Keratinocyte (primary cell): ENCODE results near the gene FBXL17. TPM values are rescaled to one million over a fixed set of nuclear protein-coding genes. Genes with fewer than 3 reads are reported as not detected.

Experiments used
- DNase-seq: peaks from one replicate; pipeline ENCODE4 v3.0.0-alpha.2; 2011; ENCODE audit warnings: low read depth, missing footprints, low spot score
- FAIRE-seq: peaks from 2 replicates; lab custom pipeline; 2011; peaks lifted over from hg19 to GRCh38; lab: Jason Lieb, UNC
- H2AFZ ChIP-seq: 2 replicates; pipeline ENCODE4 v1.6.0; 2012; ENCODE audit warnings: low read length, control low read depth, inconsistent platforms; ENCODE audit not compliant: control insufficient read depth
- H3K27ac ChIP-seq: 2 replicates; pipeline ENCODE4 v1.5.1; 2011; ENCODE audit warnings: low read length; ENCODE audit not compliant: control insufficient read depth, insufficient read depth
- H3K27me3 ChIP-seq: 3 replicates; pipeline ENCODE4 v1.6.0; 2011; ENCODE audit warnings: low read length; ENCODE audit not compliant: control insufficient read depth, insufficient read depth; ENCODE audit errors: extremely low read depth
- H3K36me3 ChIP-seq, 2 experiments: 2 replicates in 1 of 2; 3 replicates in 1 of 2; pipeline ENCODE4 v1.5.1; 2011; ENCODE audit warnings: low read length in 2 of 2, mild to moderate bottlenecking in 1 of 2; ENCODE audit not compliant: control insufficient read depth in 2 of 2, insufficient read depth in 2 of 2; ENCODE audit errors: extremely low read depth in 1 of 2
- H3K4me1 ChIP-seq: 3 replicates; pipeline ENCODE4 v1.5.1; 2011; ENCODE audit warnings: low read length; ENCODE audit not compliant: control insufficient read depth, insufficient read depth; ENCODE audit errors: extremely low read depth
- H3K4me2 ChIP-seq: 3 replicates; pipeline ENCODE4 v1.6.0; 2011; ENCODE audit warnings: low read depth, low read length; ENCODE audit not compliant: control insufficient read depth, insufficient read depth; ENCODE audit errors: extremely low read depth
- H3K4me3 ChIP-seq, 3 experiments: fragments of 200-600 bp in 1 of 3; sonication (generic) in 1 of 3; 2 replicates in 2 of 3; 3 replicates in 1 of 3; pipeline ENCODE4 v1.5.1; 2011 to 2016; ENCODE audit warnings: low read length in 3 of 3, mild to moderate bottlenecking in 3 of 3, control low read depth in 2 of 3, inconsistent platforms in 1 of 3, low read depth in 1 of 3, mixed read lengths in 1 of 3, mixed run types in 1 of 3, moderate library complexity in 1 of 3; ENCODE audit not compliant: control insufficient read depth in 2 of 3, insufficient read depth in 2 of 3; ENCODE audit errors: extremely low read depth in 1 of 3
- H3K79me2 ChIP-seq: 2 replicates; pipeline ENCODE4 v1.6.0; 2012; ENCODE audit warnings: low read length; ENCODE audit not compliant: control insufficient read depth, insufficient read depth
- H3K9ac ChIP-seq: 3 replicates; pipeline ENCODE4 v1.6.0; 2011; ENCODE audit warnings: low read length; ENCODE audit not compliant: control insufficient read depth, insufficient read depth; ENCODE audit errors: extremely low read depth
- H3K9me1 ChIP-seq: 3 replicates; pipeline ENCODE4 v1.6.0; 2011; ENCODE audit warnings: low read length; ENCODE audit not compliant: control insufficient read depth, insufficient read depth; ENCODE audit errors: extremely low read depth
- H3K9me3 ChIP-seq: 2 replicates; pipeline ENCODE4 v1.5.1; 2012; ENCODE audit warnings: low read depth, low read length; ENCODE audit not compliant: control insufficient read depth
- H4K20me1 ChIP-seq: 3 replicates; pipeline ENCODE4 v1.6.0; 2011; ENCODE audit warnings: low read length; ENCODE audit not compliant: control insufficient read depth, insufficient read depth; ENCODE audit errors: extremely low read depth
- CTCF ChIP-seq, 3 experiments: IDR thresholded peaks in 1 of 3; conservative IDR thresholded peaks in 1 of 3; optimal IDR thresholded peaks in 1 of 3; 2 replicates in 2 of 3; 3 replicates in 1 of 3; pipeline versions ENCODE3 to v1.5.1; 2011; ENCODE audit warnings: low read length in 3 of 3, mild to moderate bottlenecking in 3 of 3, moderate library complexity in 2 of 3, control low read depth in 1 of 3, inconsistent platforms in 1 of 3; ENCODE audit not compliant: insufficient read depth in 2 of 3; ENCODE audit errors: extremely low read depth in 1 of 3
- EZH2 ChIP-seq: IDR thresholded peaks from one replicate; pipeline ENCODE4 v1.6.1; 2012; ENCODE audit warnings: inconsistent platforms, mild to moderate bottlenecking, low read length, moderate library complexity
- dilution Hi-C: fragments of 300-500 bp; cut with MboI; formaldehyde crosslinking; loops from one replicate; pipeline ENCODE4 v1.7.0; 2020; ENCODE audit warnings: low sequenced_read_pairs; ENCODE audit not compliant: extremely low pct_ligation_motif_present
- polyA plus RNA-seq, 5 experiments: library from polyadenylated mRNA; depleted of rRNA in 3 of 5; stranded (reverse) in 3 of 5; stranded (forward) in 1 of 5; unstranded in 1 of 5; fragments of >200 nt; gene quantifications; 1 replicate in 1 of 5; 2 replicates in 3 of 5; 3 replicates in 1 of 5; pipeline versions ENCODE4 v1.2.1 to v1.2.3, GENCODE V29; 2011 to 2012; ENCODE audit warnings: missing spikeins in 2 of 5, low read depth in 1 of 5, low replicate concordance in 1 of 5

FBXL17 gene
- polyA plus RNA-seq, 1 donor (not counting 4 experiments of a cell fraction or from before 2014, with no cell fraction given): 5.7 TPM

DNA sequence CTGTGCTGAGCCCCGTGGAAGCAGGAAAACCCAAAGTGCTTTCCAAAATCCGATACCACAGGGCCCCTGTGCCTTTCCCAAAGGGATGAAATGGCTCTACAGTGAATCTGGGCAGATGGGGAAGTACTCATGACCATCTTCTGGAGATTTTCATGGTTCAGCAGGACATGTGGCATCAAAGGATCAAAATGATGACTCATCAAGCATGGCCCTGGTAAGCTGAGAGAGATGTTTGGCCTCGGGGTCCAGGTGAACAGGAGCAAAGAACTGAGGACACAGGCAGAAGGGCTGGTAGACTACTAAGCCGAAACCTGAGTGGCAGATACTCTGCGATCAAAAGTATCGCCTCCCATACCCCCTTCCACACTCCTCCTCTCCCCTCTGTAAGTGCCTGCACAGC, 551.1 kb downstream of the FBXL17 start:
- Histone ChIP-seq H3K4me1 (no peaks in the 10 kb centered on the region), H4K20me1 (no peaks in the 10 kb centered on the region), H3K9me3 (no peaks in the 10 kb centered on the region), H3K4me2 (no peak overlapping the region), H3K36me3 (no peaks in the 10 kb centered on the region), H2AFZ (no peak overlapping the region), H3K27ac (no peak overlapping the region), H3K27me3 (no peaks in the 10 kb centered on the region), H3K79me2 (no peaks in the 10 kb centered on the region), H3K4me3 (no peak overlapping the region), H3K9me1 (no peaks in the 10 kb centered on the region), H3K9ac (no peak overlapping the region)
- FAIRE-seq: no peak
- dilution Hi-C loops: no loop called here
- no peak for DNase-seq
- TF ChIP-seq EZH2 (no peak), CTCF (optimal IDR thresholded peaks at IDR 0.05 in 1 of 3, IDR thresholded peaks at IDR 0.05 in 1 of 3, conservative IDR thresholded peaks at IDR 0.05 in 1 of 3; ENCODE audit: extremely low read depth in 1 of 3, insufficient read depth in 2 of 3, low read length in 3 of 3) (no peak)

DNA sequence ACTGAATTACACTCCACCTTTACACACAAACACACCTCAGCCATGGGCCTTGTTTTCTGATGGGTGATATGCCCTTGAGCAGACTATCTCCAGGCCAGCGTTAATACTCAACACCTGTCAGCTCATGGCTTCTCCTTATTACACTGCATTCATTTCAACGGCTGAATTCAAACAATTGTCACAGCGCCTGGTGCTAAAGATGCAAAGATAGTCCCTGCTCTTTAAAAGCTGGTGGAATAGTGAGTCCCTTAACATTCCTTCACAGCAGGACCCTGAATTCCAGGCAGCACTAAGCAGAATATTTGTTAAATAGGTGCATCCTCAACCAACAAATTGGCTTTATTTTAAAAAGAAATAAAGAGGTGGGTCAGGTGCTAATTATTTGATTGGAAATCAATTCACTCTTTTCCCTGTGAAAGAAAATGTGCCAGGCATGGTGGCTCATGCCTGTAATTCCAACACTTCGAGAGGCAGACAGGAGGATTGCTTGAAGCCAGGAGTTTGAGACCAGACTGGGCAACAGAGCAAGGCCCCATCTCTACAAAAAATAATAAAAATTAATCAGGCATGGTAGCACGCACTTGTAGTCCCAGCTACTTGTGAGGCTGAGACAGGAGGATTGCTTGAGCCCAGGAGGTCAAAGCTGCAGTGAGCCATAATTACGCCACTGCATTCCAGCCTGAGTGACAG, 555.4 kb downstream of the FBXL17 start:
- Histone ChIP-seq H3K9me3 (no peaks in the 10 kb centered on the region), H3K27me3 (no peaks in the 10 kb centered on the region), H3K4me2 (no peak overlapping the region), H3K27ac (no peak overlapping the region), H3K36me3 (no peaks in the 10 kb centered on the region), H3K4me1 (no peaks in the 10 kb centered on the region), H4K20me1 (no peaks in the 10 kb centered on the region), H2AFZ (no peak overlapping the region), H3K79me2 (no peaks in the 10 kb centered on the region), H3K9ac (no peak overlapping the region), H3K9me1 (no peaks in the 10 kb centered on the region), H3K4me3 (no peak overlapping the region)
- no peak for TF ChIP-seq EZH2
- dilution Hi-C loops: no loop called here
- DNase-seq: no peak
- FAIRE-seq: no peak

DNA sequence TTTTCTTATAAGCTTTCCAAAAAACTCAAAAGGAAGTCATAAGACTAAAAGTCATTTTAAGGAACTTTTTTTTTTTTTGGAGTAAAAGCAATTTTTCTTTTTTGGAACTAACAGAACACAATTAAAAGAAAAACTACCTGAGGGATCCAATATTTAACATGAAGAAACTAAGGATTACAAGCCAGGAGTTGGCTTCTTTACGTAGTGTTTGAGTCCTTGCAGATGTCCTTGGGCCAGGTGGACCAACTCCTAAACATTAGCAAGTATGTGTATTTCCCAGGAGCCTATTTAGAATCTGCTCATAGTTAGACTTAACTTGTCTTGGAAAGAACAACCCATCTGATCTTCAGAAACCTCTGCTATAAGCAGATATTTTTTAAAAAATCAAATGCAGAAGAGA, 557.1 kb downstream of the FBXL17 start:
- dilution Hi-C loops: no loop called here
- H3K4me3 ChIP-seq: no peak overlapping the region
- no peak for TF ChIP-seq EZH2
- TF ChIP-seq CTCF (optimal IDR thresholded peaks at IDR 0.05 in 1 of 3, IDR thresholded peaks at IDR 0.05 in 1 of 3, conservative IDR thresholded peaks at IDR 0.05 in 1 of 3; ENCODE audit: extremely low read depth in 1 of 3, insufficient read depth in 2 of 3, low read length in 3 of 3): no peak
- no peaks in the 10 kb centered on the region for H4K20me1 ChIP-seq
- no peak overlapping the region for H2AFZ ChIP-seq
- no peaks in the 10 kb centered on the region for H3K9me3 ChIP-seq
- H3K9me1 ChIP-seq: no peaks in the 10 kb centered on the region
- H3K36me3 ChIP-seq: no peaks in the 10 kb centered on the region
- H3K4me1 ChIP-seq: no peaks in the 10 kb centered on the region
- H3K9ac ChIP-seq: no peak overlapping the region
- no peaks in the 10 kb centered on the region for H3K79me2 ChIP-seq
- FAIRE-seq (no peak), DNase-seq (no peak)
- H3K27me3 ChIP-seq: no peaks in the 10 kb centered on the region
- no peak overlapping the region for H3K4me2 ChIP-seq
- no peak overlapping the region for H3K27ac ChIP-seq
